HepG2 (cell line): ENCODE data around the gene RGL3. TPM values are rescaled to one million over a fixed set of nuclear protein-coding genes. Genes with fewer than 3 reads are reported as not detected.
A peak's percentile ranks its signal among the peaks of the same experiment; 100 is the strongest.

ENCODE experiments used
- BRD4 ChIP-seq: sonication (generic); formaldehyde crosslinking; IDR thresholded peaks from 2 replicates; pipeline ENCODE4 v1.4.0; 2020; ENCODE audit warnings: missing genetic modification reagents
- ELF3 ChIP-seq: IDR thresholded peaks from 2 replicates; pipeline ENCODE4 v1.6.1; 2016; ENCODE audit warnings: missing genetic modification reagents, missing compliant biosample characterization
- ESRRA ChIP-seq: sonication (generic); formaldehyde crosslinking; IDR thresholded peaks from 2 replicates; pipeline ENCODE4 v1.5.1; 2020; ENCODE audit warnings: mild to moderate bottlenecking, low read depth, missing genetic modification reagents
- GABPB1 ChIP-seq: IDR thresholded peaks from 2 replicates; pipeline ENCODE4 v1.6.1; 2016; ENCODE audit warnings: mild to moderate bottlenecking, missing genetic modification reagents, moderate library complexity, missing compliant biosample characterization
- GTF3A ChIP-seq: sonication (generic); formaldehyde crosslinking; conservative IDR thresholded peaks from 2 replicates; pipeline ENCODE4 v1.4.0; 2020; ENCODE audit warnings: mild to moderate bottlenecking, missing genetic modification reagents
- HMGA1 ChIP-seq: sonication (generic); formaldehyde crosslinking; conservative IDR thresholded peaks from 2 replicates; pipeline ENCODE4 v1.4.0; 2020; ENCODE audit warnings: missing genetic modification reagents
- ISL2 ChIP-seq: sonication (generic); formaldehyde crosslinking; IDR thresholded peaks from 2 replicates; pipeline ENCODE4 v1.5.0; 2020; ENCODE audit warnings: missing genetic modification reagents
- KAT2B ChIP-seq: fragments of 150-350 bp; IDR thresholded peaks from 2 replicates; pipeline ENCODE4 v1.6.1; 2014; ENCODE audit warnings: low read depth, low read length, borderline replicate concordance
- MXD4 ChIP-seq: IDR thresholded peaks from 2 replicates; pipeline ENCODE4 v1.6.1; 2016; ENCODE audit warnings: mild to moderate bottlenecking, missing biosample characterization, missing genetic modification reagents
- NRL ChIP-seq: sonication (generic); formaldehyde crosslinking; IDR thresholded peaks from 2 replicates; pipeline ENCODE4 v1.5.0; 2020; ENCODE audit warnings: missing genetic modification reagents, mild to moderate bottlenecking, moderate library complexity, borderline replicate concordance
- RBAK ChIP-seq: sonication (generic); formaldehyde crosslinking; IDR thresholded peaks from 2 replicates; pipeline ENCODE4 v1.5.1; 2020; ENCODE audit warnings: mild to moderate bottlenecking, missing genetic modification reagents
- RCOR2 ChIP-seq: IDR thresholded peaks from 2 replicates; pipeline ENCODE4 v1.6.1; 2016; ENCODE audit warnings: missing biosample characterization, missing genetic modification reagents
- RELA ChIP-seq: sonication (generic); formaldehyde crosslinking; IDR thresholded peaks from 2 replicates; pipeline ENCODE4 v1.4.0; 2020; ENCODE audit warnings: missing genetic modification reagents
- SMAD3 ChIP-seq: sonication (generic); formaldehyde crosslinking; IDR thresholded peaks from 2 replicates; pipeline ENCODE4 v1.4.0; 2020; ENCODE audit warnings: missing genetic modification reagents
- STAG1 ChIP-seq: sonication (generic); formaldehyde crosslinking; IDR thresholded peaks from 2 replicates; pipeline ENCODE4 v1.4.0; 2020; ENCODE audit warnings: missing genetic modification reagents
- THAP11 ChIP-seq: IDR thresholded peaks from 2 replicates; pipeline ENCODE4 v1.6.1; 2016; ENCODE audit warnings: missing biosample characterization, missing genetic modification reagents
- YEATS4 ChIP-seq: sonication (generic); formaldehyde crosslinking; IDR thresholded peaks from 2 replicates; pipeline ENCODE4 v1.4.0; 2020; ENCODE audit warnings: missing genetic modification reagents, borderline replicate concordance
- ZNF121 ChIP-seq: sonication (generic); formaldehyde crosslinking; IDR thresholded peaks from 2 replicates; pipeline ENCODE4 v1.5.0; 2020; ENCODE audit warnings: mild to moderate bottlenecking, missing genetic modification reagents
- ZNF331 ChIP-seq: sonication (generic); formaldehyde crosslinking; IDR thresholded peaks from 2 replicates; pipeline ENCODE4 v1.4.0; 2020; ENCODE audit warnings: missing genetic modification reagents
- ZNF354B ChIP-seq: sonication (generic); formaldehyde crosslinking; IDR thresholded peaks from 2 replicates; pipeline ENCODE4 v1.8.0; 2022; ENCODE audit warnings: mild to moderate bottlenecking, missing genetic modification reagents
- ZNF781 ChIP-seq: sonication (generic); formaldehyde crosslinking; IDR thresholded peaks from 2 replicates; pipeline ENCODE4 v1.5.1; 2020; ENCODE audit warnings: borderline replicate concordance, mild to moderate bottlenecking, missing genetic modification reagents; ENCODE audit errors: not compliant biosample characterization
- polyA plus RNA-seq, 8 experiments: library from polyadenylated mRNA; depleted of rRNA in 3 of 8; stranded (reverse) in 7 of 8; unstranded in 1 of 8; fragments of >200 nt; fragmentation: Illumina TruSeq in 4 of 8; extraction: Trizol in 4 of 8; gene quantifications; 2 replicates each; pipeline versions ENCODE4 v1.2.1 to v1.2.3, GENCODE V29; 2011 to 2016; ENCODE audit warnings: low read depth in 4 of 8, missing spikeins in 1 of 8, mixed read lengths in 1 of 8; ENCODE audit not compliant: insufficient read depth in 1 of 8
- total RNA-seq, 5 experiments: library from RNA; depleted of rRNA; stranded (reverse); fragments of >200 nt; fragmentation: Illumina TruSeq; extraction: Trizol; gene quantifications; 2 replicates each; pipeline ENCODE4 v1.2.3, GENCODE V29; 2016; ENCODE audit warnings: low read depth in 1 of 5
- TF ChIP-seq, protein P1 (sequence below): sonication (generic); formaldehyde crosslinking; IDR thresholded peaks from 2 replicates; pipeline ENCODE4 v1.8.0; 2022; ENCODE audit warnings: missing genetic modification reagents, mild to moderate bottlenecking, inconsistent platforms, borderline replicate concordance
- TF ChIP-seq, protein P2 (sequence below): sonication (generic); formaldehyde crosslinking; IDR thresholded peaks from 2 replicates; pipeline ENCODE4 v1.4.0; 2020; ENCODE audit warnings: missing genetic modification reagents
- TF ChIP-seq, protein P3 (sequence below): sonication (generic); formaldehyde crosslinking; IDR thresholded peaks from 2 replicates; pipeline ENCODE4 v1.8.0; 2022; ENCODE audit warnings: mild to moderate bottlenecking, missing genetic modification reagents; ENCODE audit not compliant: insufficient replicate concordance
- TF ChIP-seq, protein P4 (sequence below): sonication (generic); formaldehyde crosslinking; IDR thresholded peaks from 2 replicates; pipeline ENCODE4 v1.9.0; 2022; ENCODE audit warnings: missing genetic modification reagents, mild to moderate bottlenecking, borderline replicate concordance

Gene RGL3
- total and polyA plus RNA-seq, 2 of the 13 experiments (the other 11 are each of a cell fraction or from before 2014, with no cell fraction given) = 4.2 to 7.6 TPM

DNA sequence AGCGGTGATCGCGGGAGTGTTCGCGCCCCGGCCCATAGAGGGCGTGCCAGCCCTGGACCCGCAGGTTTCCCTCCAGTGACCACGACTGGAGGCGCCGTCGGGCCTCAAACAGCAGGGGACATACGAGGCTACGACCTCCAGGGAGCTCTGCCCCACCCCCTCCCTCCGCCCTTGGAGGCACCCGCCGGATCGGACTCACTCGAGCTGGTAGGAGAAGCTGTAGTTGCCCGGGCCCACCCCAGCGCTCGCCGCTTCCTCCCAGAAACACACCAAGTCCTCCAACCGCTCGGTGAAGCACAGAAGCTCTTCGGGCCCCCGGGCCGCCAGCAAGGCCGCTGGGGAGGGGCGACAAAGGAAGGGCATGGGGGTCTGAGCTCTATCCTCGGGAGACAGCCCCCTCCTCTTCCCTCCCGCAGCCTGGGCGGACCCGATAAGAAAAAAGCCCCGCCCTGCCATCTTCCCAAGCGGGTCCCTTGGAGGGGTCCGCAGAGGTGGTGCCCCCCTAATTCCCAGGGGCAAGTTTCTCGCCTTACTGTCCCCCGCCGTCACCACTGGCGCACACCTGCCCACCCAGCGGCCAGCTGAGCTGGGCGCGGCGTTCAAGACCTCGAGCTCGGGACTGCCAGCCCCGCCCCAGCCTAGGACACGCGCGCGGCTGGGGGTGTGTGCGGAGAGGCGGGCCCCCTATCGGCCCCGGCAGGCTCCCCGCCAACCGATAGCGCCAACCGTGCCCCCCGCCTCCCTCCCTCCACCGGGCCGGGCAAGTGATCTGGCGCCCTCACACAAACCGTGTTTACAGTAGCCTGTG, 36.0 kb downstream of the RGL3 start (continued):
- TF ChIP-seq ZNF781 (CRISPR knock-in tag) (no peak), HMGA1 (no peak), STAG1 (peak; percentile 72), BRD4 (CRISPR knock-in tag) (peak; percentile 60; the same call in 1 of the 2 replicates), ESRRA (CRISPR knock-in tag) (no peak), ELF3 (CRISPR knock-in tag) (0 out of 2 replicates have a peak, but pooled peaks have one; percentile 15), GABPB1 (peak; percentile 63), THAP11 (CRISPR knock-in tag) (peak; percentile 31; the same call in 1 of the 2 replicates), ZNF121 (no peak), RCOR2 (CRISPR knock-in tag) (peak; percentile 81; the same call in 1 of the 2 replicates), ISL2 (peak; percentile 32; the same call in 1 of the 2 replicates), SMAD3 (no peak), MXD4 (CRISPR knock-in tag) (0 out of 2 replicates have a peak, but pooled peaks have one; percentile 3), ZNF354B (CRISPR knock-in tag) (no peak), NRL (peak; percentile 40; the same call in 1 of the 2 replicates), GTF3A (CRISPR knock-in tag) (no peak), KAT2B (no peak), ZNF331 (CRISPR knock-in tag) (peak; percentile 41; the same call in 1 of the 2 replicates), RBAK (CRISPR knock-in tag) (no peak), YEATS4 (CRISPR knock-in tag) (peak; percentile 26), RELA (CRISPR knock-in tag) (0 out of 2 replicates have a peak, but pooled peaks have one; percentile 72)
- TF ChIP-seq, protein P1, sequence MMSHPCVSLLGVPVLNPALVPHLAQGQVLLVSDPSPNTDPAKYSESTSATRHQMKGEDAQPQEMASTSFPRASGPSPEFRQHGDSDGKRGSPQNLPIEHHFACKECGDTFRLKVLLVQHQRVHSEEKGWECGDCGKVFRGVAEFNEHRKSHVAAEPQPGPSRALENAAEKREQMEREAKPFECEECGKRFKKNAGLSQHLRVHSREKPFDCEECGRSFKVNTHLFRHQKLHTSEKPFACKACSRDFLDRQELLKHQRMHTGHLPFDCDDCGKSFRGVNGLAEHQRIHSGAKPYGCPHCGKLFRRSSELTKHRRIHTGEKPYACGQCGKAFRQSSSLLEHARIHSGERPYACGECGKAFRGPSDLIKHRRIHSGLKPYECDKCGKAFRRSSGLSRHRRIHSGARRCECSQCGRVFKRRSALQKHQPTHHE (CRISPR knock-in tag) = 0 out of 2 replicates have a peak, but pooled peaks have one; percentile 2
- TF ChIP-seq, protein P2, sequence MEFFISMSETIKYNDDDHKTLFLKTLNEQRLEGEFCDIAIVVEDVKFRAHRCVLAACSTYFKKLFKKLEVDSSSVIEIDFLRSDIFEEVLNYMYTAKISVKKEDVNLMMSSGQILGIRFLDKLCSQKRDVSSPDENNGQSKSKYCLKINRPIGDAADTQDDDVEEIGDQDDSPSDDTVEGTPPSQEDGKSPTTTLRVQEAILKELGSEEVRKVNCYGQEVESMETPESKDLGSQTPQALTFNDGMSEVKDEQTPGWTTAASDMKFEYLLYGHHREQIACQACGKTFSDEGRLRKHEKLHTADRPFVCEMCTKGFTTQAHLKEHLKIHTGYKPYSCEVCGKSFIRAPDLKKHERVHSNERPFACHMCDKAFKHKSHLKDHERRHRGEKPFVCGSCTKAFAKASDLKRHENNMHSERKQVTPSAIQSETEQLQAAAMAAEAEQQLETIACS = no peak
- TF ChIP-seq, protein P3, sequence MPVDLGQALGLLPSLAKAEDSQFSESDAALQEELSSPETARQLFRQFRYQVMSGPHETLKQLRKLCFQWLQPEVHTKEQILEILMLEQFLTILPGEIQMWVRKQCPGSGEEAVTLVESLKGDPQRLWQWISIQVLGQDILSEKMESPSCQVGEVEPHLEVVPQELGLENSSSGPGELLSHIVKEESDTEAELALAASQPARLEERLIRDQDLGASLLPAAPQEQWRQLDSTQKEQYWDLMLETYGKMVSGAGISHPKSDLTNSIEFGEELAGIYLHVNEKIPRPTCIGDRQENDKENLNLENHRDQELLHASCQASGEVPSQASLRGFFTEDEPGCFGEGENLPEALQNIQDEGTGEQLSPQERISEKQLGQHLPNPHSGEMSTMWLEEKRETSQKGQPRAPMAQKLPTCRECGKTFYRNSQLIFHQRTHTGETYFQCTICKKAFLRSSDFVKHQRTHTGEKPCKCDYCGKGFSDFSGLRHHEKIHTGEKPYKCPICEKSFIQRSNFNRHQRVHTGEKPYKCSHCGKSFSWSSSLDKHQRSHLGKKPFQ (CRISPR knock-in tag) = no peak
- TF ChIP-seq, protein P4, sequence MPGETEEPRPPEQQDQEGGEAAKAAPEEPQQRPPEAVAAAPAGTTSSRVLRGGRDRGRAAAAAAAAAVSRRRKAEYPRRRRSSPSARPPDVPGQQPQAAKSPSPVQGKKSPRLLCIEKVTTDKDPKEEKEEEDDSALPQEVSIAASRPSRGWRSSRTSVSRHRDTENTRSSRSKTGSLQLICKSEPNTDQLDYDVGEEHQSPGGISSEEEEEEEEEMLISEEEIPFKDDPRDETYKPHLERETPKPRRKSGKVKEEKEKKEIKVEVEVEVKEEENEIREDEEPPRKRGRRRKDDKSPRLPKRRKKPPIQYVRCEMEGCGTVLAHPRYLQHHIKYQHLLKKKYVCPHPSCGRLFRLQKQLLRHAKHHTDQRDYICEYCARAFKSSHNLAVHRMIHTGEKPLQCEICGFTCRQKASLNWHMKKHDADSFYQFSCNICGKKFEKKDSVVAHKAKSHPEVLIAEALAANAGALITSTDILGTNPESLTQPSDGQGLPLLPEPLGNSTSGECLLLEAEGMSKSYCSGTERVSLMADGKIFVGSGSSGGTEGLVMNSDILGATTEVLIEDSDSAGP (CRISPR knock-in tag) = peak; percentile 37; the same call in 1 of the 2 replicates
